ENCODE data around the gene CHD6. TPM values are rescaled to one million over a fixed set of nuclear protein-coding genes. Genes with fewer than 3 reads are reported as not detected.

The CHD6 gene
- total RNA-seq, 4 donors from 2014 or later: 21.5 to 97.6 (median 53.7) TPM

- no peaks in the 10 kb centered on the region for H3K36me3 ChIP-seq
- peak overlapping the region in 1 of 2 donors; percentile 56 for H3K27ac ChIP-seq
- no peaks in the 10 kb centered on the region for H3K27me3 ChIP-seq
- no peaks in the 10 kb centered on the region for H3K4me1 ChIP-seq
- TF ChIP-seq, protein P1, sequence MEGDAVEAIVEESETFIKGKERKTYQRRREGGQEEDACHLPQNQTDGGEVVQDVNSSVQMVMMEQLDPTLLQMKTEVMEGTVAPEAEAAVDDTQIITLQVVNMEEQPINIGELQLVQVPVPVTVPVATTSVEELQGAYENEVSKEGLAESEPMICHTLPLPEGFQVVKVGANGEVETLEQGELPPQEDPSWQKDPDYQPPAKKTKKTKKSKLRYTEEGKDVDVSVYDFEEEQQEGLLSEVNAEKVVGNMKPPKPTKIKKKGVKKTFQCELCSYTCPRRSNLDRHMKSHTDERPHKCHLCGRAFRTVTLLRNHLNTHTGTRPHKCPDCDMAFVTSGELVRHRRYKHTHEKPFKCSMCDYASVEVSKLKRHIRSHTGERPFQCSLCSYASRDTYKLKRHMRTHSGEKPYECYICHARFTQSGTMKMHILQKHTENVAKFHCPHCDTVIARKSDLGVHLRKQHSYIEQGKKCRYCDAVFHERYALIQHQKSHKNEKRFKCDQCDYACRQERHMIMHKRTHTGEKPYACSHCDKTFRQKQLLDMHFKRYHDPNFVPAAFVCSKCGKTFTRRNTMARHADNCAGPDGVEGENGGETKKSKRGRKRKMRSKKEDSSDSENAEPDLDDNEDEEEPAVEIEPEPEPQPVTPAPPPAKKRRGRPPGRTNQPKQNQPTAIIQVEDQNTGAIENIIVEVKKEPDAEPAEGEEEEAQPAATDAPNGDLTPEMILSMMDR (IDR thresholded peaks at IDR 0.05): no peak
- no peak for TF ChIP-seq POLR2A (IDR thresholded peaks at IDR 0.05)
- DNase-seq: no peak
- no peak overlapping the region for H3K4me3 ChIP-seq
- intact Hi-C loops (cut with DNase I; ENCODE audit: low total_unique reads): no loop called here
- H3K9me3 ChIP-seq: no peaks in the 10 kb centered on the region
Measured at GRCh38 chr20:41482647-41483552, 135.3 kb downstream of the CHD6 start.

- TF ChIP-seq, protein P1 (IDR thresholded peaks at IDR 0.05): no peak
- no peak for TF ChIP-seq POLR2A (IDR thresholded peaks at IDR 0.05)
- H3K4me3 ChIP-seq: no peak overlapping the region
- intact Hi-C loops (cut with DNase I; ENCODE audit: low total_unique reads): no loop called here
- H3K4me1 ChIP-seq: no peaks in the 10 kb centered on the region
- DNase-seq: no peak
- H3K27ac ChIP-seq: no peak overlapping the region
- H3K36me3 ChIP-seq: no peaks in the 10 kb centered on the region
- no peaks in the 10 kb centered on the region for H3K27me3 ChIP-seq
- no peaks in the 10 kb centered on the region for H3K9me3 ChIP-seq
Measured at GRCh38 chr20:41480054-41480770, 138.0 kb downstream of the CHD6 start.

DNA sequence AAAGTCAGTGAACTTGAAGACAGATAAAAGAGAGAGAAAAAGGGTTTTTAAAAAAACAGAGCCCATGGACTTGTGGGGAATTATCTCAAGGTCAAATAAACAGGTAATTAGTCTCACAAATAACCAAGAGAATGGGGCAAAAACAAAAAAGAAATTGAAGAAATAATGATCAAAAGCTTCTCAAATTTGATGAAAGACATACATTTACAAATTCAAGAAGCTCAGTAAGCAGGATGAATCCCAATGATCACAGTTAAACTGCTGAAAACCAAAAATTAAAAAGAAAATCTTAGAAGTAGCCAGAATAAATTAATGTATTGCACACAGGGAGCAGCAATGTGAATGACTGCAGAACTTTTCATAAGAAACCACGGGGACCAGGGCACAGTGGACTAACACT, 139.1 kb downstream of the CHD6 start:
- H3K9me3 ChIP-seq: no peaks in the 10 kb centered on the region
- H3K27ac ChIP-seq: no peak overlapping the region
- H3K36me3 ChIP-seq: no peaks in the 10 kb centered on the region
- no peaks in the 10 kb centered on the region for H3K4me1 ChIP-seq
- no peaks in the 10 kb centered on the region for H3K27me3 ChIP-seq
- H3K4me3 ChIP-seq: no peak overlapping the region
- intact Hi-C loops (cut with DNase I; ENCODE audit: low total_unique reads): no loop called here
- TF ChIP-seq, protein P1 (IDR thresholded peaks at IDR 0.05): no peak
- no peak for TF ChIP-seq POLR2A (IDR thresholded peaks at IDR 0.05)
- no peak for DNase-seq

DNA sequence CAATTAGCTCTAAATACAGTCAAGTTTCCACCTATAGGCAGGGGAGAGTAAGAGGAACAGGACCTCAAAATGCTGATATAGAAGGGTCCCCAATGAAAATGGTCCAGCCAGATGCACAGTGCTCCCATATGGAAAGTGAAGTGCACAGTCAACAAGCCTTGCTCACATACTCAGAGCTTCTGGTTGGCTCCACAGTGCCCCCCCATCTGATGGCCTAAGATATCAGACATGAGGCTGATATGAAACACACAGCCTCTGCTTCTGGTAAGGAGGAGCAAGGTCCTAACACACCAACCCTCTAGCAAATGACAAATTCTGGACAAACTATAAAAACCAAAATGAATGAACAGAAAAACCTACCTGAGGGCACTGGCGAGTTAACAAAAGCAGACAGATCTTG, 140.2 kb downstream of the CHD6 start:
- H3K4me1 ChIP-seq: no peaks in the 10 kb centered on the region
- no peak overlapping the region for H3K27ac ChIP-seq
- no peak for DNase-seq
- TF ChIP-seq, protein P1 (IDR thresholded peaks at IDR 0.05): no peak
- TF ChIP-seq POLR2A (IDR thresholded peaks at IDR 0.05): no peak
- H3K9me3 ChIP-seq: no peaks in the 10 kb centered on the region
- no peaks in the 10 kb centered on the region for H3K36me3 ChIP-seq
- intact Hi-C loops (cut with DNase I; ENCODE audit: low total_unique reads): no loop called here
- no peak overlapping the region for H3K4me3 ChIP-seq
- no peaks in the 10 kb centered on the region for H3K27me3 ChIP-seq

DNA sequence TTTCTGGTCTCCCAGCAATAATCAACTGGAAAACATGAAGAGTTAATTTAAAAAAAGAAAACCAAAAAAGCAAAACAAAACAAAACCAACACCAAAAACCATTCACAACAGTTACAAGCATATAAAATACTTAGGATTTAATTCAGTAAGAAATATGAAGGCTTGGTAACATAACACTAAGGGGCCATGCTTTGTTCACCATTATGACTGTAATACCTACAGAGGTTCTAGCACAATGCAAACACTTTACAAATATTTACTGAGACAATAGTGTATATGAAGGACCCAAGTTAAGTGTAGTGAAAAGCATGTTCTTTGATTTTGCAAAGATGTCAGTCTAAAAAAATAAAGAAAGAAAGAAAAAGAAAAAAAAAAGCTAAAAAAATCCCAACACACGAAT, 141.7 kb downstream of the CHD6 start:
- no peaks in the 10 kb centered on the region for H3K4me1 ChIP-seq
- no peaks in the 10 kb centered on the region for H3K27me3 ChIP-seq
- H3K36me3 ChIP-seq: no peaks in the 10 kb centered on the region
- intact Hi-C loops (cut with DNase I; ENCODE audit: low total_unique reads): no loop called here
- H3K27ac ChIP-seq: peak overlapping the region in 1 of 2 donors; percentile 43
- TF ChIP-seq, protein P1 (IDR thresholded peaks at IDR 0.05): no peak
- TF ChIP-seq POLR2A (IDR thresholded peaks at IDR 0.05): no peak
- no peaks in the 10 kb centered on the region for H3K9me3 ChIP-seq
- H3K4me3 ChIP-seq: no peak overlapping the region
- DNase-seq: no peak

All from uterus (tissue), 4 donors.